Neural crest cell (in vitro differentiated cells): Measurements from ENCODE around the gene B4GAT1. TPM values are rescaled to one million over a fixed set of nuclear protein-coding genes. Genes with fewer than 3 reads are reported as not detected.
"Not testable (repeated sequence)": the region's sequence is repeated elsewhere in the genome, so short reads cannot be mapped to it uniquely, and the experiment has no call there.

Source experiments
- DNase-seq: peaks from one replicate; pipeline ENCODE4 v3.0.0; 2021; ENCODE audit warnings: low read depth, mixed read lengths, low spot score
- H3K27ac Mint-ChIP-seq: one replicate; pipeline ENCODE4 v1.8.0; 2021; ENCODE audit warnings: mild to moderate bottlenecking, mixed read lengths; ENCODE audit not compliant: unreplicated experiment
- H3K27me3 Mint-ChIP-seq: 2 replicates; pipeline ENCODE4 v1.8.0; 2021; ENCODE audit warnings: low read depth, mild to moderate bottlenecking, mixed read lengths
- H3K36me3 Mint-ChIP-seq: 2 replicates; pipeline ENCODE4 v1.8.0; 2021; ENCODE audit warnings: low read depth, mild to moderate bottlenecking, mixed read lengths
- H3K4me1 Mint-ChIP-seq: 2 replicates; pipeline ENCODE4 v1.8.0; 2021; ENCODE audit warnings: mixed read lengths
- H3K4me3 Mint-ChIP-seq: one replicate; pipeline ENCODE4 v1.8.0; 2021; ENCODE audit warnings: mild to moderate bottlenecking, mixed read lengths
- H3K9me3 Mint-ChIP-seq: 2 replicates; pipeline ENCODE4 v1.8.0; 2021; ENCODE audit warnings: mixed read lengths
- total RNA-seq: library from RNA; stranded (reverse); gene quantifications from 2 replicates; pipeline ENCODE4 v1.2.1, GENCODE V29; 2021
- TF ChIP-seq, protein P1 (sequence below): fragments of 200-600 bp; sonication (generic); conservative IDR thresholded peaks from 2 replicates; pipeline ENCODE4 v1.5.0; 2021; ENCODE audit warnings: antibody characterized with exemption, mild to moderate bottlenecking

B4GAT1 gene
- total RNA-seq, 1 donor from 2014 or later, result 43.8 TPM

GRCh38 chr11:66373690-66374287 is 26.4 kb upstream of the B4GAT1 start:
- H3K9me3 Mint-ChIP-seq, DNase-seq, H3K27me3 Mint-ChIP-seq, H3K36me3 Mint-ChIP-seq, H3K27ac Mint-ChIP-seq: not testable (repeated sequence)
- Mint-ChIP-seq H3K4me3 (peak overlapping the region; percentile 66), H3K4me1 (peaks cover 24% of the 10 kb centered on the region)

DNA sequence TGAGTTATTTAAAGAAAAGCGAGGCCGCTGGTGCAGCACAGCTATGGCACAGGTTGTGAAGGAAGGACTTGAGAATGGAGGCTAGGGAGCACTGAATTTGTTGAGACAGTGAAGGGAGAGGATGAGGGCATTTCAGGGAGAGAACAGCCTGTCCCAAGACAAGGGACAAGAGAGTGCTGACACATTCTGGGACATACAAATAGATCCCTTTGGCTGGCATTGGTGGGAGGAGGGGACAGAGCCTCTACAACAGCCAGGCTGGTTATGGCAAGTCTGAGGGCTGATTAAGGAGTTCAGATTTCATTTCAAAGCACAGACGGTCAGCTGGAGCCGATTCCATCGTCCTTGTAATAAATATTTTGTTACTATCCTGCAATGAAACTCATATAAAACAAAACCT is 25.8 kb upstream of the B4GAT1 start:
- no peak overlapping the region for H3K27ac Mint-ChIP-seq
- H3K36me3 Mint-ChIP-seq, result peaks cover 5% of the 10 kb centered on the region
- H3K27me3 Mint-ChIP-seq, result peaks cover 9% of the 10 kb centered on the region
- H3K4me3 Mint-ChIP-seq, result peak overlapping the region; percentile 66
- H3K9me3 Mint-ChIP-seq, result no peaks in the 10 kb centered on the region
- H3K4me1 Mint-ChIP-seq, result peaks cover 24% of the 10 kb centered on the region
- TF ChIP-seq, protein P1, sequence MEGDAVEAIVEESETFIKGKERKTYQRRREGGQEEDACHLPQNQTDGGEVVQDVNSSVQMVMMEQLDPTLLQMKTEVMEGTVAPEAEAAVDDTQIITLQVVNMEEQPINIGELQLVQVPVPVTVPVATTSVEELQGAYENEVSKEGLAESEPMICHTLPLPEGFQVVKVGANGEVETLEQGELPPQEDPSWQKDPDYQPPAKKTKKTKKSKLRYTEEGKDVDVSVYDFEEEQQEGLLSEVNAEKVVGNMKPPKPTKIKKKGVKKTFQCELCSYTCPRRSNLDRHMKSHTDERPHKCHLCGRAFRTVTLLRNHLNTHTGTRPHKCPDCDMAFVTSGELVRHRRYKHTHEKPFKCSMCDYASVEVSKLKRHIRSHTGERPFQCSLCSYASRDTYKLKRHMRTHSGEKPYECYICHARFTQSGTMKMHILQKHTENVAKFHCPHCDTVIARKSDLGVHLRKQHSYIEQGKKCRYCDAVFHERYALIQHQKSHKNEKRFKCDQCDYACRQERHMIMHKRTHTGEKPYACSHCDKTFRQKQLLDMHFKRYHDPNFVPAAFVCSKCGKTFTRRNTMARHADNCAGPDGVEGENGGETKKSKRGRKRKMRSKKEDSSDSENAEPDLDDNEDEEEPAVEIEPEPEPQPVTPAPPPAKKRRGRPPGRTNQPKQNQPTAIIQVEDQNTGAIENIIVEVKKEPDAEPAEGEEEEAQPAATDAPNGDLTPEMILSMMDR, result no peak
- no peak for DNase-seq

DNA sequence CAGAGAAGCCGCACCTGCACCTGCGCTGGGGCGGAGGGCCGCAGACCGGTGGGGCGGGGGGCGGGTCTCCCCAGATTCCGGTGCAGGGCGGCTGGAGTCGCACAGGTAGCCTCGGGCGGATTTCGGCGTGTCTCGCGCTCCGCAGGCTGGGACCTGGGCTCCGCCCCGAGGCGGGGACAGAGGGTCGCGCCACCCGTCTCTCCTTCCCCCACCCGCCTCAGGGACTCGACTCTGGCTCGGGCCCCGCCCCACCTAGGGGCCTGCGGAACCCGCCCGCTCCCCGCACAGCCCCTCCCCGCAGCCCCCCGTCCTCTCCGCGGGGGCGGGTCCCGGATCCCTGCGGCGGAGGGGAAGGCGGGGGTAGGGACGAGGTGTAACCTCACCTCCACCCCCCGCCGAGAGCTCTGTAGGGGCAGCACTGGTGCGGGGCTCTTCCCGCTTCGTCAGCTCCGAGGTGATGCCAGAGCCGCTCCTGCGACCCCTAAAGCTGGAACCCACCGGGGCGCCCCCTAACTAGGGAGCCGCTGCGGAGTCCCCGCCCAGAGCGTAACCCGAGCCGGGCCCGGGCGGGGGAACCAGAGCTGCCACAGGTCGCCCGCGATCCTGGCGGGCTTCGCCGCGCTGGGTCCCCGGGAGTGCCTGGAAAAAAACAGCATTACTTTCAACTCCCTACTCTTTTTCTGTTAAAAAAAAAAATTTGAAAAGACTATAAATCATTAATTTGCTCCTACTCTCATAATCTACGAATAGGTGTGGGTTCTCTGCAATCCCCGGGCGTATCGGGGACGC is 24.4 kb upstream of the B4GAT1 start, which contains the start of gene SLC29A2:
Gene SLC29A2 (minus strand): TSS at position 134 of the 789 bp plus-strand sequence. CDS start 169 bp downstream, outside the sequence.
- Mint-ChIP-seq H3K9me3 (no peaks in the 10 kb centered on the region), H3K27ac (peak within 1 kb of the TSS; percentile 96), H3K4me3 (peak within 1 kb of the TSS; percentile 94)

GRCh38 chr11:66369073-66369894 is 21.9 kb upstream of the B4GAT1 start:
- Mint-ChIP-seq H3K4me3 (peak overlapping the region; percentile 94), H3K36me3 (peaks cover 13% of the 10 kb centered on the region), H3K4me1 (peaks cover 29% of the 10 kb centered on the region), H3K9me3 (no peaks in the 10 kb centered on the region), H3K27me3 (peaks cover 5% of the 10 kb centered on the region), H3K27ac (peak overlapping the region; percentile 57)
- TF ChIP-seq, protein P1, result no peak
- no peak for DNase-seq

More for the DNA sequence above, 24.4 kb upstream of the B4GAT1 start, which contains the start of gene SLC29A2:
- Mint-ChIP-seq H3K27me3 (peaks cover 7% of the 10 kb centered on the region), H3K4me1 (peaks cover 29% of the 10 kb centered on the region), H3K36me3 (peaks cover 9% of the 10 kb centered on the region)
- peak; percentile 75 for DNase-seq
- TF ChIP-seq, protein P1, result no peak

DNA sequence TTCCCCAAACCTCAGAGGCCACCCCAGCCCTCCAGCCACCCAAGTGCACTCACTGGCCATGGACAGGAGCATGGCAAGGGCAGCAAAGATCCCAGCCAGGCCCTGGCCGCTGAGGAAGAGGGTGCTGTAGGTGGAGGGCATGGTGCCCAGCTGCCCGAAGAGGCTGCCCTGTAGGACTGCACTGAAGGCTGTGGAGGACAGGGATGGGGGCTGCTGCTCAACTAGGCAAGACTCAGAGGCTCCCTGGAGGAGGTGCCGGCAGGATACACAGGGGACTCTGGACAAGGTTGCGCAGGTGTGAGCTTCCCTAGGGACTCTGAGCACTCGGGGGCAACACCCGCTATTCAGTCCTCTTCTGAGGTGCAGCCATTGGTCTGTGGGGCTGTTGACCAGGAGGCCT is 21.1 kb upstream of the B4GAT1 start:
- Mint-ChIP-seq H3K9me3 (no peaks in the 10 kb centered on the region), H3K4me3 (peak overlapping the region; percentile 74), H3K27me3 (peaks cover 5% of the 10 kb centered on the region), H3K36me3 (peaks cover 15% of the 10 kb centered on the region), H3K4me1 (peaks cover 27% of the 10 kb centered on the region), H3K27ac (peak overlapping the region; percentile 19)
- DNase-seq, result no peak
- TF ChIP-seq, protein P1, result no peak
